GM19035 (cell line): ENCODE measurements around the gene NMUR1.
A peak's percentile ranks its signal among the peaks of the same experiment; 100 is the strongest.

Source experiments
- ATAC-seq: cut with Tn5 transposase; IDR thresholded peaks from one replicate; pipeline ENCODE4 v1.9.1; 2021; ENCODE audit not compliant: unreplicated experiment

The NMUR1 gene

DNA sequence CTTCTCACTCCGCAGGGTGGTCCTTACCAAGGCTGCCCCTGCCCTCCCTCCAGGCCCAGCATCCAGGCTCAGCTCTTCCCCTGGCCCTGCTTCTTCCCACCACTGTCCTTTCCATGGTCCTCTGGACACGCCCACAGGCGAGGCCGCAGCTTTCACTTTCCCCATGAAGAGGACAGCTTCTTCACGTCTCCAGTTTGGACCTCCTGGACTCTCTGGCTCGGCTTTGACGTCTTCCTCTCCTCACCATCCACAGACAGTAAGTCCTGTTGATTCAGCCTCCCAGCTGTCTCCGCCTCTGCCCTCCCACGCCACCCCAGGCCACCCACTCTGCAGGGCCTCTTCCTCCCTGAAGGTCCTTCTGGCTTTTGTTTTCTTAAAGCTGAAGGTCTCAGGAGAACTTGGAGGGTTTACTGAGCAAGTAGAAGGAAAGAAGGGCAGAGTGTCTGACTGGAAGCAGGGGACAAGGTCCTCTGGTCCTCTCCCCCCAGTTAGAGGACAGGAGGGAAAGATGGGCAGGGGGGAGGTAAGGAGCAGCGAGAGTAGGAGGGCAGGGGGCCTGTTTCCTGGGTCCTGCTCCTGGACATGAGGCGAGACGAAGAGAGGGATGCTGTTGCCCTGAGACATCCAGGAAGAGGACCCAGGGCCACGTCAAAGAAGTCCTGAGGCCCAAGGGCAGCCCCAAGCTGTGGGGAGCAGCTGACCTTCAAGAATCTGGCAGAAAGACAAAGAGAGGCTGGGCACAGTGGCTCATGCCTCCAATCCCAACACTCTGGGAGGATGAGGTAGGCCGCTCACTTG, 24.7 kb upstream of the NMUR1 start:
- no peak for ATAC-seq

DNA sequence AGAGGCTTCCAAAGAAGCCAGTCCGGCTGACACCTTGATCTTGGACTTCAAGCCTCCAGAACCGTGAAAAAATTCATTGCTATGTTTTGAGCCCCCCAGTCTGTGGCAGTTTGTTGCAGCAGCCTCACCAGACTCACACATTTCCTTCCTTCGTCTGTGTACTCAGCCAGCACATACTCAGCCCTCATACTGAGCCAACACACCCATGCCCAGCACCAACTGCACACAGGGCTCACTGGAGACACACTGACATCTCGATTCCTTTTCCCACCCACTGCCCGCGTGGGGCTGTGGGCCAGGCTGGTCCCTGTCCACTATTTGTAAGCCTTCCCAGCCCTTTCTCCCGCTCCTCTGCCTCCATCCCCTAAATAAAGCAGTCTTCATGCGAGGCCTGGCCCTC, 24.1 kb upstream of the NMUR1 start:
- no peak for ATAC-seq

DNA sequence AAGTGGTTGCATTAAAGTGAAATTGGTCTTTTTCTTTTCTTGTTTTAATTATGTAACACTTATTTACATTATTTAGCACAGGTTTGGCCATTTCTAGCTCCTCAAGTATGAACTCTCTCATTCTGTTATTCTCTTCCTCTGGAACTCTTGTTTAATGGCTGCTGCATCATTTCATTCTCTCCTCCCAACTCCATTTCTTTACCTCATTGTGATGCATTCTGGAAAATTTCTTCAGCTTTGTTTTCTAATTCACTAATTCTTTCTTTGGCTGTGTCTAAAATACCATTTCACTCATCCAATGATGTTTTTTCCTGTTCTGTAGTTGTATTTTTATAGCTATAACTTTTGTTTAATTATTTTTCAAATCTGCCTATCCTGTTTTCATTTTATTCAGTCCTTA, 22.5 kb upstream of the NMUR1 start:
- ATAC-seq = no peak

DNA sequence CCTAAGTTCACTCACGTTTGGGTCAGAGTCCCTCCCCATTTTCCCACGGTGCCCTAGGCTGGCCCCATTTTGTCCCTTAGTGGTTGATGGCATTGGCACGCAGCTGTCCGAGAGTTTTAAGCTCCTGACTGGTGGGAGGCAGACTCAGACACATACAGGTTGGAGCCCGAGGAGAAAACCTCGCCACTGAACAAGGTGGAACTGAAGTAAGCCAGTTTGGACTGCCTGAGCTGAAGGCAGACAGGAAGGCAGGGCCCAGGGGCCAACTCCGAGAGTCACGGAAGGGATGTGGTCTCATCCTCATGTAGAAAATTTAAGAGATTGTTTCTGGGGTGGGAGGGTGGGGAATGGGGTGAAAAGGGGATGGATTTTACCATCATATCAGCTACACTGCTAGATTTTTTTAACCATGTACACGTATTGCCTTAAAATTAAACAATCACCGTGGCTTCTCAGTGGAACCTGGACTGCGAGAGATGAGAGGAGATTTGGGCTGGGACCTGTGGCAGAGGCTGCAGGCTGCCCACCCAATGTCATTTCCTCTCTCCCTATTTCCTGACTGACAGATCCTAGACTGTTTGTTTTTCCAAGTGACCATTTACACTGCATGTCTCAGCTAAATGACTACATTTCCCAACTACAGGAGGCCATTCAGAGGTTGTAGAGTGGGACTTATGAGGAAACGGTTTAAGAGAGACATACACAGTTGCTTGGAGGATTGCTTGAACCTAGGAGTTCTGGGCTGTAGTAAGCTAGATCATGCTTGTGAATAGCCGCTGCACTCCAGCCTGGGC, 19.4 kb upstream of the NMUR1 start:
- ATAC-seq = no peak

DNA sequence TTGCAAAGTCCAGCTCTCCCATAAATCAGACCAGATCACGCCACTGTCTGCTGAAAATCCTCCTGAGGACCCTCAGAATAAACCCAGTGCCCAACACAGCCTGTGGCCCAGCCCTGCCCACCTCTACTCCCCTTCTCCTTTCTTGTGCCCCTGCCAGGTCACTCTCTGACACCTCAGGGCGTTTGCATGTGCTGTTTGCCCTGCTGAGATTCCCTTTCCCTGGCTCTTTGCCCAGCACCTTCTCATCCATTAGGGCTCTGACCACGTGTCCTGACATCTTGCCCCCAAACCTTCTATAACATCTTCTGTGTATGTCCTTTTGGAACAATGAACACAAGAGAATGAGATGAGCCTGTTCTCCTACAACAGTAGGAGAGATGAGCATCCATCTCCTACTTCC, 18.5 kb upstream of the NMUR1 start:
- no peak for ATAC-seq

DNA sequence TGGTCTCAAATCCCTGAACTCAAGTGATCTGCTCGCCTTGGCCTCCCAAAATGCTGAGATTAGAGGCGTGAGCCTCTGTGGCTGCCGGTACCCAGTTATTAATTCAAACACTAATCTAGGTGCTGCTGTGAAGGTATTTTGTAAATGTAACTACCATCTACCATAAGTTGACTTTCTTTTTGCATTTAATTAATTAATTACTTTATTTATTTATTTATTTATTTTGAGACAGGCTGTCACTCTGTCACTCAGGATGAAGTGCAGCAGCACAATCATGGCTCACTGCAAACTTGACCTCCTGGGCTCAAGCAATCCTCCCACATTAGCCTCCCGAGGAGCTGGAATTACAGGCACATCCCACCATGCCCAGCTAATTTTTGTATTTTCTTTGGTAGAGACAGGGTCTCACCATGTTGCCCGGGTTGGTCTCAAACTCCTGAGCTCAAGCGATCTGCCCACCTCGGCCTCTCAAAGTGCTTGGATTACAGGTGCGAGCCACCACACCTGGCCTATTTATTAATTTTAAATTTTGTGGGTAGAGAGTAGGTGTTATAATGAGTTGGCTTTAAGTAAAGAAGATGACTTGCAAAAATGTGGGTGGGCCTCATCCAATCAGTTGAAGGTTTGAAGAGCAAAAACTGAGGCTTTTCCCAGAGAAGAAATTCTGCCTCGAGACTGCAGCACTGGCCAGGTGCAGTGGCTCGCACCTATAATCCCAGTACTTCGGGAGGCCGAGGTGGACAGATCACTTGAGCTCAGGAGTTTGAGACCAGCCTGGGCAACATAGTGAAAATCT, 17.3 kb upstream of the NMUR1 start:
- ATAC-seq = no peak

DNA sequence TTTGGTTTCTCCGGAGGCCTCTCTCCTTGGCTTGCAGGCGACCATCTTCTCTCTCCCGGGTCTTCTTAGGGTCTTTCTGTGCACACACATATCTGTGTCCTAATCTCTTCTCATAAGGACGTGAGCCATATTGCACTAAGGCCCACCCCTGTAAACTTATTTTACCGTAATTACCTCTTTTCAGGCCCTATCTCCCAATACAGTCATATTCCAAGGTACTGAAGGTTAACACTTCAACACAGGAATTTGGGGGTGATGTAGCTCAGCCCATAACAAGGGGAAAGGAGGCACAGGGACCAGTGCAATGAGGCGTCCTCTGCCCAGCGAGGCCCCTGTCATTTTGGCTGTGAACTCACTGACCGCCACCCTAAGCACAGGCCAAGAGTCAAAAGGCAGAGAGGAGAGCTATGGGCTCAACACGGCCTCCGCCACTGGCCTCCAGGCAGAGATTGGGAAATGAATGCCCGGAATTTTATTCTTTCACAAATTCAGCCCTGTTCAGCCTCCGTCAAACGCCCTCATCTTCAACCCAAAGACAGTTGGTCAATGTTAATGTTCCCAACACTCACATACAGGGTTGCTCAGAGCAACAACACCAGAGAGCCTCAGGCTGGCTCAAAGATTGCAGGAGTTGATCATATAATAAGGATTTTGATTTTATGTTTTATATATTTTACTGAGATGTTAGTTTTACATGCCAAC, 15.9 kb upstream of the NMUR1 start:
- no peak for ATAC-seq

DNA sequence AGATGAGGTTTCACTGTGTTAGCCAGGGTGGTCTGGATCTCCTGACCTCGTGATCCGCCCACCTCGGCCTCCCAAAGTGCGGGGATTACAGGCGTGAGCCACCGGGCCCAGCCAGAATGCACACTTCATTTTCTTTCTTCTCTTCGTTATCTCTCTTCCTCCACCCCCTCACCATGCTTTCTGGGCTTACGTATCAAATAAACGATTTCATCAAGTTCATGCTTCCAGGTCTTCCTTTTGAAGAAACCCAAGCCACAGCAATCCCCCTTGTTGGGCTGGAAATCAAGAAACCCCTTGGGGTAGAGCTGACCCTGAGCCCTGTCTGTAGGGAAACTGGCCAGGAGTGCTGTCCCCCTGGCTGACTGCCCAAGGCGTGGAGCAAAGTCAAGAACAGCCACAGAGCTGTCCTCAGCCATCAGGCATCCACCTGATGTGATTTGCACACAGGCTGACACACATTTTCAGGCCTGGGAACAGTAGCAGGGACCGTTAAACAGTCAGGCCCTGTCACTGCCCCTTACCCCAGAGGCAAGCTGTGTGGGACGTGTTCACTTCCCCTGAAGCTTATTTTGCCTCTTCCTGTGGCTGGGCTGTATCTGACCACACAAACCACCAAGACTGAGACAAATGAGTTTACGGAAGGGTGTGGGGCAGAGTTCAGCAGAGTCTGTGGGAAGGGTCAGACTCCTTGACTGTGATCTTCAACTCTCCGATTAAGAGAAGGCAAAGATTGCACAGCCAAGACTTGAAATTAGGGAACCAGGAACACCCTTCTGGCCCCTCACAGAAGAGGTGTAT, 15.1 kb upstream of the NMUR1 start:
- peak; percentile 99 for ATAC-seq

DNA sequence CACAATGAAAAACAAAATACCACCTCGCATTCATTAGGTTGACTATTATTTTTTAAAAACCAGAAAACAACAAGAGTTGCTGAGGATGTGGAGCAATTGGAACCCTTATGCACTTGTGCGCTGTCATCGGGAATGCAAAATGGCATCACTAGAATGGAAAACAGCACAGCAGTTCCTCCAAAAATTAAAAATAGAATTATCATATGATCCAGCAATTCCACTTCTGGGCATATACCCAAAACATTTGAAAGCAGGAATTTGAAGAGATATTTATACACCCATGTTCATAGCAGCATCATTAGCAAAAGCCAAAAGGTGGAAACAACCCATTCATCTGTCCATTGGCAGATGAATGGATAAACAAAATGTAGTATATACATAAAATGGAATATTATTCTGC, 11.9 kb upstream of the NMUR1 start:
- no peak for ATAC-seq

DNA sequence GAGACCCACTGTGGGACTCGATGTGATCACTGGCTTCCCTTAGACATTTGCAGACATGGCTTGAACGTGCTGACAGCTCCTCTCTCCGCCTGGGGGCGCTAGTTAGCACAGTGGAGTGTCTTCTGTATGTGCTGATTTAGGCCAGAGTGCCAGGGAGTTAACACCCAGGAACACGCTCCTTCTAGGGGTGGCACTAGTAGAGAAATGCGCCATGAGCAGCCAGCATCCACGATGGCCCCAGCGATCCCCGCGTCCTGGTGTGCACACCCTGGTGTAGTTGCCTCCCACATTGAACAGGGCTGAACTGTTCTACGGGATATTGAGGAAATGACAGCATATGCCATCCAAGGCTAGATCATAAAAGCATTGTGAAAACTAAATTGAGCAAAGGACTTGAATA, 11.4 kb upstream of the NMUR1 start:
- no peak for ATAC-seq

DNA sequence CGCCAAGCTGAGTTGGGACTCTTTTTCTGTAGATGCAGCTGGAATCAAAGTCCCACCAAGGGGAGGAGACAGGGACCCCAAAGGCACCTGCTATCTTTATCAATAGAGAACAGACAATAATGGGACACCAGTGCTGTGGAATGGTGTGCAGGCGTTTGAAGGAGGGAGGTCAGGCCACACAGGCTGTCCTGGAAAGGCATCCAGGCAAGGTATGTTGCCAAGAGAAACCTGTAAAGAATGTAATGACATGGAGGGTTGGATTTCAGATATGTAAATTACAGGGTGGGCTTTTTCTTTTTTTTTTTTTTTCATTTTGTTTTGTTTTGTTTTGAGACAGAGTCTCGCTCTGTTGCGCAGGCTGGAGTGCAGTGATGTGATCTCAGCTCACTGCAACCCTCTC, 9.7 kb upstream of the NMUR1 start:
- ATAC-seq = no peak

DNA sequence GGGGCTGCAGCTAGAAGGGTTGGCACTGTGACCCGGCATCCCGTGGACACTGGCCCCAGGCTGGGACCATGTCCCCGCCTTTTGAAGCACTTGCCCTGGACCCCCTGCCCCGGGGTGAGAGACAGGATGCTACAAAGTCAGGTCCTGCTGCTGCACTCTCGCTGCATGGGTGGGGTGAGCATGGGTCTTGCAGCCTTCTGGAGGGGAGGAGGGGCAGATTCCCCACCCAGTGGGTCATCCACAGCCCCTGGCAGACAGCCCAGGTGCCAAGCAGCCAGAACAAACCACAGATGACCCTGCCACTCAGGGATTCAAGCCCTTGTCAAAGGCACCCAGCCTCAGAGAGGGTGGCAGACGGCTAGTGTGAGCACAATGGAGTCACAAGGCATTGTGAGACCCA, 5.7 kb upstream of the NMUR1 start:
- no peak for ATAC-seq

DNA sequence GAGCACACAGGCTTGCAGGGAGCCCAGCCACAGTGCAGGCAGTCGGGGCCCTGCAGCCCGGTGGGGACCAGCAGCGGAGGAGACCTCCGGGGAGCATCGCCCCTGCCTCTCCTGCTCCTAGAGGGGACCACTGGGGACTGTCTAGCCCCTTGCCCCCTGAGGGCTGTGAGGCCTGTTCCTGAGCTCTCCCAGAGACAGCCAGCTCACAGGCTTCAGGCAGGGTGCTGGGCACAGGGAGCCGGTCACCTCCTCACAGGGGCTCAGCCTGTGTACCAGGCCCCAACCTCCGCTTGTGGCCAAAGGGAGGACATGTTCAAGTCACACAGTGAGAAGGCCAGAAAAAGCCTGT, 3.5 kb upstream of the NMUR1 start:
- ATAC-seq = no peak

DNA sequence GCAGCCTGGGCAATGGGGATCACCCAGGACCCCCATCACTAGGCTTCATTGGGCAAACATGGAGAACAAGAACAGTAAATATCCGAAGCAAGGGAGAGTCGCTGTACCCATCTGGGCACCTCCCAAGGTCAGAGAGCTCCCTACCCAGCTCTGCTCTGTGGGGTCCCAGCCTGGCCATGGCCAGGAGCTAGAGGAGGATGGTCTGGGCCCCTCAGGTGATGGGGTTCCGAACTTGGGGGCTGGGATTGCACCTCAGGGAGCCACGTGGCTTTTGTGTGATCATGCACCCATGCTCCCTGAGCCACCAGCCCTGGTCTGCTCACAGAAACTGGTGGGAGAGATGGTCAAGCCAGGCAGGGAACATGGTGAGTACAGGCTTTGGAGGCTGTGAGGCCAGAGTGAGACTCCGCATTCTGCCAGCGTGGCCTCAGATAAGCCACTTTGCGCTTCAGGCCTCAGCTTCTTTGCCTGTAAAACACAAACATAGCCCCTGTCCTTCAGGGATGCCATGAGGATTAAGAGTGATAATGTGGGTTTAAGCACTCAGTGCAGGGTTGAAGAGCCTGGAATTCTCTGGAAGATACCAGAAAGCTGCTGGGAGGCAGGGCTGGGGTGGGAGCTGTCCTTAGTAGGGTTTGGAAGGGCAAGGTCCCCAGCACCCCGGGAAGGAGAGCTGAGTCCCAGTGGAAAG, 3.0 kb upstream of the NMUR1 start:
- ATAC-seq = no peak

DNA sequence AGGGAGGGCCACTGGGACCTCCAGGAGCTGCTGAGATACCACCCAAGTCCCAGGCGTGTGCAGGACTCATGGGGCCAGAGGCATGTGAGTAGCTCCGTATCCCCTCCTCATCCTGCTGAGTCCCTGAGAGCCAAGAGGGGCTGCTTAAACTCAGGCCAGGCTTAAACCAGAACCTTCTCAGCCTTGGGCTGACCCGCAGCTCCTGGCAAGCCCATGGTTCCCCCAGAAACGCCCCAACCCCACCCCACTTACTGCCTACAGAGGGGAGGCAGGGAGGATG, 2.5 kb upstream of the NMUR1 start:
- ATAC-seq = no peak

DNA sequence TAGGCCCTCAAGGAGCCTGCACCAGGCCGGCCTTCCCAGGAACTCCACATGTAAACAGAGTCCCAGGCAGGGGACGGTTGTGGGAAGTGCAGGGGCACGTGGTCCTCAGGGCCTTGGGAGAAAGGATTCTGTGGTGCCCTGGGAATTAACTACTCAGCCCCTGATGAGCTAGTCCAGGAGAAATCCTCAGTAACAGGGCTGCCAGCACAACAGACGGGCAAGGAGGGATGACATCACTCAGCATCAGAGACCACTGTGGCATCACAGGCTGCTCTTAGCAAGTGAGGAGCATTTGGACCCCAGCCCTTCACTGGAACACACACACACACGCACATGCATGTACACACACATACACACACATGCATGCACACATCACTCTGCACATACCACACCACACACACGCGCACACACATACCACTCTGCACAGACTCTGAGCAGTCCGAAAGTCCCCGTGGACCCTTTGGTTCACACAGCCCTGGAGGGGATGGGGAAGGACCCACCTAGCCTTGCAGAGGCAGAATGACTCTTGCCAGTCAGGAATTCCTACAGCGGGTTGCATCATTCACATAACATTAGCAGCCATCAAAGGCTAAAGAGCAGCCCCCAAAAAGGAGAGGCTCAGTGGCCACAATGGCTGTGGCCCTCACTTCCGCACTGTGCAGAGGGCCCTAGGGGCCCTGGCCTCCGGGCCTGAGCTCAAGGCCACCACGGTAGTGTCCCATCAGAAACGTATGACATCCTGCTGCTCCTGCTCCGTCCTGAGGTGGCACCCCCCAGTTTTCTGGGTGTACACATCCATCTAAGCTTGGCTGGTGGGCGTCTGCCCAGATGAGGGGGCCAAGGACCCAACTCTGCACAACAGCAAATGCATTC, 1.9 kb upstream of the NMUR1 start:
- no peak for ATAC-seq

DNA sequence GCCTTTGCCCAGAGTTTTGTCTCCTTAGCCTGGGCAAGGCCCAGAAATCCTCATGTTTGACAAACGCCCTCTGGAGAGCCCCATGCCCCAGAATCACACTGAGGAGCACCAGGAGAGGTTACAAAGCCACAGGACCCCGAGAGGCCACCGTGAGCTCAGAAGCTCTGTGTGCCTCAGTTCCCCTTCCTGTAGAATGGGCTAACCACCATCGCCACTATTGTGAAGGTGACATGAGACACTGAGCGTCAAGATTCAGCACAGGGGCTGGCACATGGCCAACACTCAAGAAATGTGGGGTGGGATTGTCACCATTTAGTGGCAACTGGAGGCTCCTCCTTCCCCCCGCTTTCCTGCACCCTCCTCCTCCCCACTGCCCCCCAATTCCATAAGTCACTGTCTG, 1.2 kb upstream of the NMUR1 start:
- no peak for ATAC-seq

DNA sequence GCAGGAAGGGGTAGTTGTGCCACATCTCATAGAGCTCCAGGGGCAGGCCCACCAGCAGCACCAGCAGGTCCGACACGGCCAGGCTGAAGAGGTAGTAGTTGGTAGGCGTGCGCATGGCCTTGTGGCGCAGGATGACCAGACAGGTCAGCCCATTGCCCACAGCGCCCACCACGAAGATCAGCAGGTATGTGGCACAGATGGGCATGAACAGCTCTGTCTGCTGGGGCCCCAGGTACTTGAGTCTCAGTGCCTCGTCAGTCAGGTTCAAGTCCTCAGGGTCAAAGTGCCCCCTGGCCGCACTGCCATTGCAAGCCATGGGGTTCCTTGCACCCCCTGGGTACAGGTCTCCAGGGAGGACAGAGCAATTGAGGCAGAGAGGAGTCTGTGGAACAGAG, 1.6 kb downstream of the NMUR1 start:
- no peak for ATAC-seq

DNA sequence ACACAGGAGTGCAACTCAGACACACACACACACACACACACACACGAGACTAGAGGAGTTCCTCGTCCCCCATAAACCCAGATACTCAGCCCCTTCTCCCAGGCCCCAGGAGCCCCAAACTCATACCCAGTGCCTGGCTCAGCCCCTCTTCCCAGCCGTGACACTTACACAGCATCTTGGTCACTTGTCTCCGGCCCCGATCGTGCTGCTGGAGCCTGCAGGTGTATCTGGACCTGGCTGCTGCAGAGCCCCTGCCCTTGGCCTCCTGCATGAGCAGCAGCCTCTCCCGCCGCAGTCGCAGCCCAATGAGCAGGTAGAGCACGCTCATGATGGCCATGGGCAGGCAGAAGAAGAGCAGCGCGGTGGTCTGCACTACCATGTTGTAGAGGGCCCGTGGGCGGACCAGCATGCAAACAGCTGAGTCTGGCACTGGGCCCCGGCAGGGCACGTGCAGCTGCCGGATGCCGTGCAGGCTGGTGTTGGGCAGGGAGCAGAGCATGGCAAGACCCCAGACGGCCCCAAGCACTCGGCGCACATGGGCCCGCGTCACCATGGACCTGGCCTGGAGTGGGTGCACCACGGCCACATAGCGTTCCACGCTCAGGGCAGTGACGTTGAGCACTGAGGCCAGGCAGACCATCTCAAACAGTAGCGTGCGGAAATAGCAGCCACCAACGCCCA, 2.1 kb downstream of the NMUR1 start:
- ATAC-seq = no peak
